Measurements from ENCODE around the gene MBOAT1.
"Not testable (repeated sequence)": the region's sequence is repeated elsewhere in the genome, so short reads cannot be mapped to it uniquely, and the experiment has no call there.

MBOAT1 gene

DNA sequence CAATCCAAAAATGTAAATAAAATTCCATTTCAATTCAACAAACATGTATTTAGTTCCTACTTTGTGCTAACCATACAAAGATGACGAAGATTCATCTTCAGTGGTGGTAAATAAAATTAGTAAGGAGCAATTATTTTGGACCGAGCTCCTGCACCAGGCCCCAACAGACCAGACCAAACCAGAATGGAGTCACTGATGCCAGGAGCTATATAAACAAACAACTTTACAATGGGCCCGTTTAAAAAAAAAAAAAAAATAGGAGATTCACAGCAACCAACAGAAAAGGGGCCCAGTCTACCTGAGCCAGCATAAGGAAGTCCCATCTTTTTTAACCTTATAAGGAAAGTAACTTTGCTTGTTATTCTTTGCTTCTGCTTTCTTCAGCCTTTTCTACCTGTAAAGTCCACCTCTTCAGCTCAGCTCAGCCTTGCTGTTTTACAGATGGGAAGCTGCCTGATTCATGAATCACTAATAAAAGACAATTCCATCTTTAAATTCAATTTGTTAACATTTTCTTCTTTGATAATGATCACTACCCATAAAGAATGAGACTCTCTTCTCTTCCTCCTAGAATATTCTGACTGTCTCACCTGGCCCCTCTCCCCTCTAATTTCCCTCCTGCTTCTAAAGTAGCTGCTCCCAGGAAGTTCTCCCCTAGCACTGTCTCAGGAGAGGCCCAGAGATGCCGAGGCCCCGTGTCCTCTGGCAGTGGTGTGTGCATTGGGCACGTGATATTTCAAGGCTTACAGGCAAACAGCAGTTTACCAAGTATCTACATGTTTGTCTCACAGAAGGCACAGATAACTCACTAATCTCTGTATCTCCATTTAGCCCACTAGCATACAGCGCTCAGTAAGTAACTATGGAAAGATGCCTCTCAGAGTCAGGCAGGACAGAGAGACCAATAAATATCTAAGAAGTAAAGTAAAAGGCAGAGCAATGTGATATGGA lies 8.4 kb downstream of the MBOAT1 start:
- no peak for DNase-seq
- intact Hi-C loops (cut with DNase I) = no loop called here

DNA sequence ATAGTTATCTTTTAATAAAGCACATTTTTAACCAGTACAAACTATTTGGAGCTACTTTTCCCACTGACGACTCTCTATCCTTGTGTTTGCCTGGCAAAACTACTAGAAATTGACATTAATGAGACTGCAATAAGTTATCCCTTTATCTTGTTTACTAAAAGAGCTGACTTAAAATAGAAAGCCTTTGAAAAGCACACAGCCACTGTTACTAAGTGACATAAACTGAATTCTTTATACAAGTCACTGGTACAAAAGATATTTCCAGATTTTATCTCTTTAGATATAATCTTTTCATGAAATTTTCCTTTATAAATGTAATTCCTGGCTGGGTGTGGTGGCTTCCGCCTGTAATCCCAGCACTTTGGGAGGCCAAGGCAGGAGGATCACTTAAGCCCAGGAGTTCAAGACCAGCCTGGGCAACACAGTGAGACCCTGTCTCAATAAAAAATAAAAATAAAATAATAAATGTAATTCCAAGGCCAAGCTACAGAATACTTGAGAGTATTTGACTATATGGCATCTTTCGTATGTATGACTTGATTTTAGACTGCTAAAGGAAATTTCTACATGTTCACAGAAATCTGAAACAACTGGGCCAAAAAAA lies 9.5 kb downstream of the MBOAT1 start:
- no peak for DNase-seq
- intact Hi-C loops (cut with DNase I) = no loop called here

DNA sequence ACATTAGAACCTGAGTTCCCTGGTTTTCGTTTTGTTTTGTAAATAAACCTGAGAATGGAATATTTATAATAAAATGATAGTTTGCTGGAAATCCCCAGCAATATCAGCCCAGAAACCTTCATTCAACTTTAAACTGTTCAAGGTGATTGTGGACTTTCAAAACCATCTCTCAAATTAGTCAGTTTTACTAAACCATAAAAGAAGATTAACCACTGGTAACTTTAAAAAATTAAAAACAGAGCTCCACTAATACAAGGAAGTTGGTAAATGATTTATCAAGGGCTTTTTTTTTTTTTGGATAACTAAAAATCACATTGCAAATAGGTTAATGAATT lies 10.0 kb downstream of the MBOAT1 start:
- intact Hi-C loops (cut with DNase I) = no loop called here
- DNase-seq = no peak

- no peak for DNase-seq
- intact Hi-C loops (cut with DNase I) = no loop called here
These were observed 11.3 kb downstream of the MBOAT1 start for GRCh38 chr6:20200761-20201630.

DNA sequence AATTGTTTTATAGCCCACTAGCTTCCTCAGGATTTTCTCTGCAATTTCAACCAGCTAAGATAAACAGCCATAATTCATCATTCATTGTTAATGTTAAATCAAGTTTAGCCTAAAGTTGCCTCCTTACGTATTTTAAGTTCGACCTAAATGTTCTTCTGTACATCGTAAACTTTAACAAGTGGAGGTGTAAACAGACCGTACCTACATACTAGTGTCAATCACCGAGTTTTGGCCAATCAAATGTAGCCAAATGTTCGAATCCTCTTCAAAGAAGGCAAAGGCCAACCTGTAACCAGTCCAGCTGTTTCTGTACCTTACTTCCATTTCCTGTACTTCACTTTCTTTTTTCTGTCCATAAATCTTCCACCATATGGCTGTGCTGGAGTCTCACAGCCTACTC lies 13.5 kb downstream of the MBOAT1 start:
- DNase-seq = no peak
- intact Hi-C loops (cut with DNase I) = no loop called here

DNA sequence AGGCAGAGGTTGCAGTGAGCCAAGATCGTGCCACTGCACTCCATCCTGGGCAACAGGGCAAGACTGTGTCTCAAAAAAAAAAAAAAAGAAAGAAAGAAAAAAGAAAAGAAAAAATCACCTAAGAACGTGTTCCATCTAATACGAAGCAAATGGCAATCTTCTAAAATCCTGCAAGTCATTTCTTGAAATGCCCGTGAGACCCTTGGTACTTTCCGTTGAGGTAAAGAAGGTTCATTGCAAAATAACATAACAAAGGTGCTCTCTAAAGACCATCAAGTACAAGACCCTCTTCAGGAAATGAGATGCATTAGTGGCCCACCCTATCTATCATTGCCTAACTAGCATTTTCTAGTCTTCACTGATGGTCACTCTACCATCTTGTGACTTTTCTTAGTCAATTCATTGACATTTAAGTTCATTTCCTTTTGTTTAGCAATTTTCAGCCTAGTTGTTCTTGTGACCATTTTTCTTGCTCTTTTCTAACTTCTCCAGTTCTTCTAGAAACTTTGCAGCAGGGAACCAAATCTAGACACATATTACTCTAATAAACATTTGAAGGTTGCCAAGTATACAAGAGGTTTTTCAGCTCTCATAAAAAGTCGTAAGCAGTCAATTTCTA lies 14.0 kb downstream of the MBOAT1 start:
- no peak for DNase-seq
- intact Hi-C loops (cut with DNase I) = no loop called here

- no peak for DNase-seq
- intact Hi-C loops (cut with DNase I) = no loop called here
These were observed 15.0 kb downstream of the MBOAT1 start for GRCh38 chr6:20197251-20197650.

- intact Hi-C loops (cut with DNase I) = no loop called here
- DNase-seq = no peak
These were observed 19.6 kb downstream of the MBOAT1 start for GRCh38 chr6:20192625-20193024.

GRCh38 chr6:20191992-20192391 lies 20.3 kb downstream of the MBOAT1 start:
- intact Hi-C loops (cut with DNase I) = no loop called here
- no peak for DNase-seq

GRCh38 chr6:20188630-20189075 lies 23.6 kb downstream of the MBOAT1 start:
- no peak for DNase-seq
- intact Hi-C loops (cut with DNase I) = no loop called here

DNA sequence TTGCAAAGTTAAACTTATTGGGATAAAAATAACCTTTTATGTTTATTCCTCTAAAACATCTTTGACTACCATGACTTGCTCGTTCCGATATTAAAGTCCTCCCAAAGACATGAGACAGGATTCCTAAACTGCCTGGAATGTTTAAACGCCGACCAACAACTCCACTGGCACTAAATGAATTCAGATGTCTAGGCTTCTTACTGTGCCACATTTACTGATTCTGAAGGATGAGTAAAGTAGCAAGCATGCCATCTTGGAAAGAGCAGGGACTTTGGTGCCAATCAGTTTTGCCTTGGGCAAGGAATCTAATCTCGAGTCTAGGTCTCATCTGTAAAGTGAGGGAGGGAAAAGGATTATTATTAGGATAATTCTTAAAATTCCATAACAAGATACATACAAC lies 25.3 kb downstream of the MBOAT1 start:
- no peak for DNase-seq
- intact Hi-C loops (cut with DNase I) = no loop called here

- intact Hi-C loops (cut with DNase I) = no loop called here
- no peak for DNase-seq
These were observed 28.6 kb downstream of the MBOAT1 start for GRCh38 chr6:20183706-20184105.

GRCh38 chr6:20182926-20183521 lies 29.2 kb downstream of the MBOAT1 start:
- no peak for DNase-seq
- intact Hi-C loops (cut with DNase I) = no loop called here

GRCh38 chr6:20182069-20182468 lies 30.2 kb downstream of the MBOAT1 start:
- DNase-seq = no peak
- intact Hi-C loops (cut with DNase I) = no loop called here

DNA sequence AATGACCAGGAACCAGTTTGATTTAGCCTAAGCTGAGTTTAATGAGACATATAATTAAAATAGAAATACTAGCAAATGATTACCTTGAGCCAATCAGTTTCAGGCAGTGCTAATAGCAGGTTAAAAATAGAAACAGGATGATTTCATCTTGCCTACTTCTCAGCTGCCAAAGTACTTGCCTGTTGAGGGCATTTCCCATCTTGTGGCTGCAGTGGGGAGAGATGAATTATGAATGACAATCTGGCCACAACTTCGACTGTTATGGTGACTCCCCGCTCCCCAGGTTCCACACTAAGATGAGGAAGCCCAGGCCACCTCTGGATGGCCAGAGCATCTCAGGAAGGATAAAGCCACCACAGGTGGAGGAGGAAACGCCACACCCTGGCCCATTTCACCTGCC lies 31.3 kb downstream of the MBOAT1 start:
- no peak for DNase-seq
- intact Hi-C loops (cut with DNase I) = no loop called here

DNA sequence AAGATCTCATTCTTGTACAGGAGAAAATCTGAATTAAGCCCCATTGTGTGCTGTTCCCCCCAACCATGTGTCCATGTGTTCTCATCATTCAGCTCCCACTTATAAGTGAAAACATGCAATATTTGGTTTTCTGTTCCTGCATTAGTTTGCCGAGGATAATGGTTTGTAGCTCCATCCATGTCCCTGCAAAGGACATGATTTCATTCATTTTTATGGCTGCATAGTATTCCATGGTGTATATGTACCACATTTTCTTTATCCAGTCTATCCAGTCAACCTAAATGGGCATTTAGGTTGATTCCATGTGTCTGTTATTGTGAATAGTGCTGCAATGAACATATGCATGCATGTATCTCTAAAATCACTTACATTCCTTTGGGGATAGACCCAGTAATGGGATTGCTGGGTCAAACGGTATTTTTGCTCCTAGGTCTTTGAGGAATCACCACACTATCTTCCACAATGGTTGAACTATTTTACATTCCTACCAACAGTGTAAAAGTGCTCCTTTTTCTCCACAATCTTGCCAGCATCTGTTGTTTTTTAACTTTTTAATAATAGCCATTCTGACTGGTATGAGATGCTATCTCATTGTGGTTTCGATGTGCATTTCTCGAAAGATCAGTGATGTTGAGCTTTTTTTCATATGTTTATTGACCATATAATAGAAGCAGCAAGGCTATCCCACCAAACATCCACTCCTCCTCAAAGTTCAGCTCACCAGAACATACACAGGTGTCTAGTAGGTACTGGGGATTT lies 32.8 kb downstream of the MBOAT1 start:
- intact Hi-C loops (cut with DNase I); DNase-seq: not testable (repeated sequence)

DNA sequence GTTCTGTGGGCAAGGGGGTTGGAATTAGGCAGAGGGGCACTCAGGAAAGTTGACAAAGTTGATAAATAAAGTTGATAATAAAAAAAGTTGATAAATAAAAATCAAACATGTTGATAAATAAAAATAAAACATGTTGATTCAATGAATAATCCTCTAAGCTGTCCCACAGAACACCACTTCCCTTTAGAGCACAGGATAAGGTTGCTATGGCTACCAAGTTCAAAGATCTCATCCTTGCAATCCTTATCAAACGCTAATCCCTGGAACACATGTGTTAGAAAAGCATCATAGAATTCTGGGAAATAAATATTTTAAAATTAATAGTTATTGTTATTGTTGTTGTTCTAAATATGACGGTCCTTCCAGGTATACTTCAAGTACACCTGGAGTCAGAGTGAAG lies 33.9 kb downstream of the MBOAT1 start:
- intact Hi-C loops (cut with DNase I) = no loop called here

GRCh38 chr6:20175810-20176410 lies 36.4 kb downstream of the MBOAT1 start:
- intact Hi-C loops (cut with DNase I) = no loop called here
- DNase-seq = no peak

More for the DNA sequence above, 33.9 kb downstream of the MBOAT1 start:
- DNase-seq = no peak
